Prostate gland (tissue), 2 donors: ENCODE measurements around the gene ATRN.
A peak's percentile ranks its signal among the peaks of the same experiment; 100 is the strongest.

Experiments used
- POLR2A ChIP-seq: fragments of 450-650 bp; IDR thresholded peaks from one replicate; pipeline ENCODE4 v1.6.1; 2016; ENCODE audit warnings: antibody characterized with exemption, mild to moderate bottlenecking
- POLR2AphosphoS5 ChIP-seq: sonication (generic); formaldehyde crosslinking; IDR thresholded peaks from one replicate; pipeline ENCODE4 v1.6.1; 2017; ENCODE audit warnings: antibody characterized with exemption
- TF ChIP-seq, protein P1 (sequence below), 4 experiments: fragments of 200-600 bp in 2 of 4; fragments of 450-650 bp in 2 of 4; sonication (generic) in 2 of 4; IDR thresholded peaks; 1 replicate in 3 of 4; 2 replicates in 1 of 4; pipeline ENCODE4 v1.5.1; 2016 to 2019; ENCODE audit warnings: antibody characterized with exemption in 4 of 4, mild to moderate bottlenecking in 2 of 4, moderate library complexity in 2 of 4

GRCh38 chr20:3613821-3614440, 143.1 kb downstream of the ATRN start:
- TF ChIP-seq, protein P1, sequence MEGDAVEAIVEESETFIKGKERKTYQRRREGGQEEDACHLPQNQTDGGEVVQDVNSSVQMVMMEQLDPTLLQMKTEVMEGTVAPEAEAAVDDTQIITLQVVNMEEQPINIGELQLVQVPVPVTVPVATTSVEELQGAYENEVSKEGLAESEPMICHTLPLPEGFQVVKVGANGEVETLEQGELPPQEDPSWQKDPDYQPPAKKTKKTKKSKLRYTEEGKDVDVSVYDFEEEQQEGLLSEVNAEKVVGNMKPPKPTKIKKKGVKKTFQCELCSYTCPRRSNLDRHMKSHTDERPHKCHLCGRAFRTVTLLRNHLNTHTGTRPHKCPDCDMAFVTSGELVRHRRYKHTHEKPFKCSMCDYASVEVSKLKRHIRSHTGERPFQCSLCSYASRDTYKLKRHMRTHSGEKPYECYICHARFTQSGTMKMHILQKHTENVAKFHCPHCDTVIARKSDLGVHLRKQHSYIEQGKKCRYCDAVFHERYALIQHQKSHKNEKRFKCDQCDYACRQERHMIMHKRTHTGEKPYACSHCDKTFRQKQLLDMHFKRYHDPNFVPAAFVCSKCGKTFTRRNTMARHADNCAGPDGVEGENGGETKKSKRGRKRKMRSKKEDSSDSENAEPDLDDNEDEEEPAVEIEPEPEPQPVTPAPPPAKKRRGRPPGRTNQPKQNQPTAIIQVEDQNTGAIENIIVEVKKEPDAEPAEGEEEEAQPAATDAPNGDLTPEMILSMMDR (IDR thresholded peaks at IDR 0.05), result no peak
- peak; percentile 29 for TF ChIP-seq POLR2AphosphoS5
- no peak for TF ChIP-seq POLR2A
